K562 (cell line): Measurements from ENCODE around the gene PNMA3. TPM values are rescaled to one million over a fixed set of nuclear protein-coding genes. Genes with fewer than 3 reads are reported as not detected.

Experiments used
- ATAC-seq: fragments of 200-7000 bp; cut with Tn5 transposase; 3 replicates; pipeline ENCODE4 v1.9.1; 2020; ENCODE audit warnings: moderate library complexity
- BruUV-seq: library from RNA; stranded (reverse); fragments of 400-500 nt; replicated peaks from 2 replicates; lab custom pipeline; 2021; lab: Mats Ljungman, UMichigan
- CTCF ChIA-PET: fragments of 300-600 bp; formaldehyde crosslinking; extraction: SDS; loops from one replicate; lab custom pipeline; 2021; ENCODE audit warnings: low intra/inter-chr PET ratio; lab: Yijun Ruan, JAX
- POLR2A ChIA-PET: fragments of 300-600, 350-650 bp; sonication (Branson Sonifier 250); formaldehyde crosslinking; extraction: SDS; loops from one replicate; lab custom pipeline; 2021; ENCODE audit warnings: antibody characterized with exemption, inconsistent platforms; lab: Yijun Ruan, JAX
- DNase-seq, 4 experiments: peaks; one replicate each; pipeline versions ENCODE4 v3.0.0 to v3.0.0-alpha.2; 2011 to 2018; ENCODE audit warnings: low spot score in 3 of 4, mixed read lengths in 3 of 4; ENCODE audit errors: extremely low read depth in 1 of 4
- FAIRE-seq: peaks from 2 replicates; lab custom pipeline; 2011; peaks lifted over from hg19 to GRCh38; lab: Jason Lieb, UNC
- H2AFZ ChIP-seq: 2 replicates; pipeline ENCODE4 v1.6.0; 2011; ENCODE audit warnings: low read depth, low read length, control low read depth, inconsistent platforms
- H3K27ac ChIP-seq: fragments of 200-600 bp; 3 replicates; pipeline ENCODE4 v1.8.0; 2011; ENCODE audit warnings: low read depth, mild to moderate bottlenecking, control low read depth, inconsistent platforms, low read length, moderate library complexity, mixed read lengths; ENCODE audit errors: extremely low read depth
- H3K27me3 ChIP-seq, 2 experiments: fragments of 300-600 bp in 1 of 2; 2 replicates in 1 of 2; 3 replicates in 1 of 2; pipeline versions ENCODE4 v1.6.0 to v1.8.0; 2011; ENCODE audit warnings: inconsistent platforms in 2 of 2, low read length in 2 of 2, mild to moderate bottlenecking in 1 of 2, mixed read lengths in 1 of 2, moderate library complexity in 1 of 2; ENCODE audit not compliant: control insufficient read depth in 2 of 2, insufficient read depth in 2 of 2
- H3K36me3 ChIP-seq: fragments of 300-600 bp; 3 replicates; pipeline ENCODE4 v1.8.0; 2011; ENCODE audit warnings: mild to moderate bottlenecking, low read length, inconsistent platforms; ENCODE audit not compliant: control insufficient read depth, insufficient read depth
- H3K4me1 ChIP-seq, 2 experiments: fragments of 200-600 bp in 1 of 2; replicated peaks in 1 of 2; 2 replicates in 1 of 2; 3 replicates in 1 of 2; pipeline versions ENCODE4 v1.5.1 to v1.8.0; 2011; ENCODE audit warnings: inconsistent platforms in 2 of 2, low read length in 2 of 2, mild to moderate bottlenecking in 1 of 2, mixed read lengths in 1 of 2, moderate library complexity in 1 of 2; ENCODE audit not compliant: control insufficient read depth in 2 of 2, insufficient read depth in 2 of 2
- H3K4me2 ChIP-seq: 2 replicates; pipeline ENCODE4 v1.6.1; 2011; ENCODE audit warnings: low read length, control low read depth, inconsistent platforms, mixed read lengths; ENCODE audit not compliant: insufficient read depth
- H3K4me3 ChIP-seq: fragments of 200-600 bp; sonication (generic), shearing (Covaris generic); 2 replicates; pipeline ENCODE4 v1.5.1; 2016; ENCODE audit warnings: control low read depth, inconsistent platforms
- H3K79me2 ChIP-seq: fragments of 200-600 bp; 3 replicates; pipeline ENCODE4 v1.8.0; 2011; ENCODE audit warnings: low read length, inconsistent platforms; ENCODE audit not compliant: control insufficient read depth, insufficient read depth
- H3K9ac ChIP-seq, 2 experiments: 2 replicates each; pipeline versions ENCODE4 v1.6.0 to v1.6.1; 2011; ENCODE audit warnings: low read depth in 2 of 2, low read length in 2 of 2, control low read depth in 1 of 2, inconsistent platforms in 1 of 2, mild to moderate bottlenecking in 1 of 2, mixed read lengths in 1 of 2; ENCODE audit not compliant: insufficient read depth in 1 of 2
- H3K9me1 ChIP-seq: one replicate; pipeline ENCODE4 v1.6.0; 2011; ENCODE audit warnings: inconsistent platforms, mild to moderate bottlenecking, low read length, moderate library complexity; ENCODE audit not compliant: control insufficient read depth, insufficient read depth
- H3K9me3 ChIP-seq: replicated peaks from 2 replicates; pipeline ENCODE4 v1.5.1; 2011; ENCODE audit warnings: low read depth, low read length, inconsistent platforms; ENCODE audit not compliant: control insufficient read depth, insufficient read depth
- H4K20me1 ChIP-seq: replicated peaks from 2 replicates; pipeline ENCODE4 v1.6.1; 2011; ENCODE audit warnings: low read length, inconsistent platforms, mixed read lengths; ENCODE audit not compliant: control insufficient read depth, insufficient read depth
- CHAMP1 ChIP-seq: fragments of 450-650 bp; IDR thresholded peaks from 2 replicates; pipeline ENCODE4 v1.6.1; 2016; ENCODE audit warnings: mild to moderate bottlenecking
- ZKSCAN1 ChIP-seq: fragments of 150-350 bp; IDR thresholded peaks from 2 replicates; pipeline ENCODE4 v1.6.1; 2016; ENCODE audit warnings: low read depth, low read length
- ZNF263 ChIP-seq: sonication (generic); formaldehyde crosslinking; IDR thresholded peaks from 2 replicates; pipeline ENCODE4 v1.8.0; 2022; ENCODE audit warnings: mild to moderate bottlenecking, missing genetic modification reagents, borderline replicate concordance
- ZNF316 ChIP-seq: fragments of 450-650 bp; IDR thresholded peaks from 2 replicates; pipeline ENCODE4 v1.6.1; 2016
- ZNF511 ChIP-seq: sonication (generic); formaldehyde crosslinking; IDR thresholded peaks from 2 replicates; pipeline ENCODE4 v1.8.0; 2022; ENCODE audit warnings: mild to moderate bottlenecking, missing genetic modification reagents
- WGBS: fragments of 100-300 bp; shearing (Covaris generic); methylation state at CpG from one replicate; pipeline ENCODE4 v1.1.6; 2016; ENCODE audit warnings: low coverage, mixed read lengths; ENCODE audit not compliant: insufficient coverage; ENCODE audit errors: missing lambda C conversion rate; 5-methylcytosine and 5-hydroxymethylcytosine counted together
- in situ Hi-C: fragments of 300-500 bp; cut with MboI; formaldehyde crosslinking; loops from 4 replicates; pipeline ENCODE4 v1.15.0; 2018; ENCODE audit warnings: inconsistent platforms, mixed read lengths
- intact Hi-C: fragments of 100-400 bp; cut with micrococcal nuclease; formaldehyde crosslinking; loops from 2 replicates; pipeline ENCODE4 v1.14.2; 2022
- polyA plus RNA-seq, 8 experiments: library from polyadenylated mRNA; depleted of rRNA in 4 of 8; stranded (reverse) in 5 of 8; unstranded in 3 of 8; fragments of >200 nt; fragmentation: Nextera tagmentation in 2 of 8; fragmentation: Illumina TruSeq in 1 of 8; extraction: Ambion mirVana in 2 of 8; extraction: Trizol in 1 of 8; gene quantifications; 2 replicates each; pipeline versions ENCODE4 v1.2.1 to v1.2.3, GENCODE V29; 2011 to 2014; ENCODE audit warnings: inconsistent platforms in 1 of 8, missing spikeins in 1 of 8
- total RNA-seq, 7 experiments: library from RNA; depleted of rRNA in 6 of 7; stranded (reverse); fragments of >200 nt in 6 of 7; fragmentation: Illumina TruSeq in 2 of 7; extraction: Trizol in 2 of 7; gene quantifications; 2 replicates each; pipeline versions ENCODE4 v1.2.1 to v1.2.3, GENCODE V29; 2011 to 2021; ENCODE audit warnings: low replicate concordance in 1 of 7
- TF ChIP-seq, protein P1 (sequence below): fragments of 450-650 bp; IDR thresholded peaks from 2 replicates; pipeline ENCODE4 v1.6.1; 2017; ENCODE audit warnings: mild to moderate bottlenecking, moderate library complexity

Gene PNMA3
- total and polyA plus RNA-seq, 9 of the 15 experiments (the other 6 are each of a cell fraction or from before 2014, with no cell fraction given): 0.01 to 1.5 (median 0.95) TPM; not detected in 1

- TF ChIP-seq CHAMP1 (no peak), ZKSCAN1 (no peak), ZNF263 (CRISPR knock-in tag) (no peak), ZNF511 (CRISPR knock-in tag) (no peak)
These were observed 7.0 kb downstream of the PNMA3 start (continued) for GRCh38 chrX:153063315-153063714.

DNA sequence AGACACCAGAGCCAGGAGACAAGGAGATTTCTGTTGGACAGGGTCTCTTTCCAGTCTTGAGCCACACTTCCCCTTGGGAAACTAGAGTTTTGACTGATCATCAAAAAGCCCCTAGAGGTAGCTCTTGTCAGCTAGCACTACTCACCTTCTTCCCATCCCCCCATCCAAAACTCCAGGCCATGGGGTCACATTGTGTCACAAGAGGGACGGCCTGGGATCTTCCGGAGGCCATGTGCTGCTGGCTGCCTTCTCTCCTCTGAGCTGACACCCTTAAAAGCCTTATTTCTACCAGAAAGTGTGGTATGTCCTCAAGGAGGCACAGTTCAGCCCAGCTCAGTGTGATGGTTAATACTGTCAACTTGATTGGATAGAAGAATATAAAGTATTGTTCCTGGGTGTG lies 7.8 kb downstream of the PNMA3 start:
- TF ChIP-seq, protein P1, sequence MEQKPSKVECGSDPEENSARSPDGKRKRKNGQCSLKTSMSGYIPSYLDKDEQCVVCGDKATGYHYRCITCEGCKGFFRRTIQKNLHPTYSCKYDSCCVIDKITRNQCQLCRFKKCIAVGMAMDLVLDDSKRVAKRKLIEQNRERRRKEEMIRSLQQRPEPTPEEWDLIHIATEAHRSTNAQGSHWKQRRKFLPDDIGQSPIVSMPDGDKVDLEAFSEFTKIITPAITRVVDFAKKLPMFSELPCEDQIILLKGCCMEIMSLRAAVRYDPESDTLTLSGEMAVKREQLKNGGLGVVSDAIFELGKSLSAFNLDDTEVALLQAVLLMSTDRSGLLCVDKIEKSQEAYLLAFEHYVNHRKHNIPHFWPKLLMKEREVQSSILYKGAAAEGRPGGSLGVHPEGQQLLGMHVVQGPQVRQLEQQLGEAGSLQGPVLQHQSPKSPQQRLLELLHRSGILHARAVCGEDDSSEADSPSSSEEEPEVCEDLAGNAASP: no peak
- peak; percentile 36; the same call in 1 of the 2 replicates for TF ChIP-seq ZNF316
- H3K9me3 ChIP-seq: no peaks in the 10 kb centered on the region
- H3K4me2 ChIP-seq: no peak overlapping the region
- no peaks in the 10 kb centered on the region for H3K27me3 ChIP-seq
- no peaks in the 10 kb centered on the region for H3K9me1 ChIP-seq
- H3K4me1 ChIP-seq: peaks cover 4 to 18% of the 10 kb centered on the region in 2 experiments; a peak in 4 of 5 replicates
- H3K27ac ChIP-seq: no peak overlapping the region
- H3K4me3 ChIP-seq: no peak overlapping the region
- ChIA-PET CTCF (no interaction called here), POLR2A (no interaction called here)
- ATAC-seq (no peak), DNase-seq (peak; percentile 12 to 25 (median 18)), FAIRE-seq (no peak)
- no TSS peak for BruUV-seq
- 40% methylated on average over 2 of the region's 2 CpGs for WGBS
- H3K9ac ChIP-seq: no peak overlapping the region
- H3K36me3 ChIP-seq: no peaks in the 10 kb centered on the region
- H3K79me2 ChIP-seq: no peaks in the 10 kb centered on the region
- in situ Hi-C loops: no loop called here
- H2AFZ ChIP-seq: peak overlapping the region; percentile 72
- intact Hi-C loops: loop anchor here (5.0 kb wide), 1 partner anchor 253 kb away; no protein-coding TSS in a partner anchor
- H4K20me1 ChIP-seq: no peaks in the 10 kb centered on the region
